ENCODE data around the gene SYNE2.

The SYNE2 gene

DNA sequence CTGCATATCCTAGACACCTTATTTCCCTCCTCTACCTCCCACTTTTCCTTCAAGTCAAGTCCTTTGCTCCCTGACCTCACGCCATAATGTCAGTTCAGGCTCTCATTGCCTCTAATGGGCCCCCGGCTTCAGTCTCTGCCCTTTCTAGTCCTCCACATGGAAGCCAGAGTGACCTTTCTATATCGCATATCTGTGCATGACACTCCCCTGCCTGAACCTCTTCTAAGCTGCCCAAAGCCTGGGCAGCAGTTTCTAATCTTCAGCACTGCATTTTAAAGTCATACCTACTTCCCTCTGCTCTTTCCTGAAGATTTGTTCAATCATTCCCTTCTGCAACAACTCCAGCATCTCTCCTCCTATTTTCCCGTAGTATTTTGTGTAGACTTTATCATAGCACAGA lies 395.9 kb downstream of the SYNE2 start:
- DNase-seq (ENCODE audit: low read depth in 2 of 2), result no peak

DNA sequence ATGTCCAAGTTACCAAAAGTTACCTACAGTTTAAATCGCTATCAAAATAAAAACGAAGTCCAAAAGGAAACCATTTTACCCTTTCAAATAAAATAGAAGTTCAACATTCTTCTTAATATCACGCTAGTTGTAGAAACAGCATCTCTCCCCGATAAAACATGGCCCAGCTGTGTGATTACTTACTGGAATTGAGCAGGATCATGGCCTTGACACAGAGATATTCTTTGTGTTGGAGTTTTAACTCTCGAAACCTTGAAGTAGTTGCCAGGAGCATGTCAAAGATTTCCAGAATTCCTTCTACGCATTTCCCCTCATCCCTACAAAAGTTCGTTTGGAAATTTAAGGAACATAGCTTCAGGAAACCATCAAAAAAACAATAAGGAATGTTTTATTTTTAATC lies 396.6 kb downstream of the SYNE2 start:
- no peak for DNase-seq (ENCODE audit: low read depth in 2 of 2)

DNA sequence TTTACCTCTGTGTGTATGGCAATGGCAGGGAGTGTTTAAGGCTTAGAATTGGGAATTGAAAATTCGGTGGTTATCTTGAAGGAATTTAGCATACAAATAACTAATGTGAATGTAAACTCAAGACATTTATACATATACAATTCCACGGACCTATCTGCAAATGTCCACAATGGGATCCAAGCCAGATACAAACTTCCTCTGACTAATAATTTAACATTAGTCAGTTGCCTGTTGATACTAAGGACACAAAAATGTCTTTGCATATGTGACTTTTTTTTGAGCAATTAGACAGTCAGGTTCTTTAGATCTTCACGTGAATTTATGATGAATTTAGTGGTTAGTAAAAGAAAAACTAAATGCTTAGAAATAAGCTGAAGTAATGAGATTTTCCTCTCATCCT lies 400.9 kb downstream of the SYNE2 start:
- DNase-seq (ENCODE audit: low read depth in 2 of 2), result no peak

DNA sequence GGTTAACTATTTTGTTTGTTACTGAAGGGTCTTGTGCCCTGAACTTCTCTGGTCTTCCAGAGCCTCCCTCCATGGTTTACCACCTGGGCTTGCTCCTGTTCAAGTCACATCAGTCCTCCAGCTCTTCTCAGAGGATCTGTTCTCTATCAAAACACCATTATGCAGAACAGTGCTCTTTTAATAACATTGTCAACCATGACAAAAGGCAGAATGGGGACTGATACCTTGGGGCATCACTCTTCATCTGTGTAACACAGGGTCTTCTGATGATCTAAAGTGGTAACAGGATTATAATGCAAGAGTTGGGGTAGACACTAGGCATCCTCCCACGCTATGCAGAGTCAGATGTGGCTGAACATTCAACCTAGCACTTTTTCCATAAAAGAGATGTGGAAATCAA lies 403.0 kb downstream of the SYNE2 start:
- DNase-seq (ENCODE audit: low read depth in 2 of 2), result no peak

DNA sequence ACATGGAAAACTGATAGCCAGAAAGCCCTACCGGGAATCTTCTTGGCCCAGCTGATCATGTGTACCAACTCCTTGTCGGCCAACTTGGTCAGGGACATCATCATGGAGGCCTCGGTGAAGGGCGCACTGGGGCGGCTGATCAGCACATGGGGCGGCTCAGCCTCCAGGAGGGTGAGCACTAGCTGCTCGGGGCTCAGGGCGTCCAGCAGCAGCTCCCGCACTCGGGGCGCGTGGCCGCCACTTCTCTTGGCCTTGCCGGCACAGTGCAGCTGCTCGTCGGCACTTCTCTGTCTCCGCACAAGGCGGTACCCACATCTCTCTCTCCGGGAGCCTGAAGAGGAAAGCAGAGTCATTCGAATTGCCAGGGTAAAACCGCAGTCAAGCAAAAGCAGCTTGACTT lies 407.6 kb downstream of the SYNE2 start:
- DNase-seq (ENCODE audit: low read depth in 2 of 2), result no peak

DNA sequence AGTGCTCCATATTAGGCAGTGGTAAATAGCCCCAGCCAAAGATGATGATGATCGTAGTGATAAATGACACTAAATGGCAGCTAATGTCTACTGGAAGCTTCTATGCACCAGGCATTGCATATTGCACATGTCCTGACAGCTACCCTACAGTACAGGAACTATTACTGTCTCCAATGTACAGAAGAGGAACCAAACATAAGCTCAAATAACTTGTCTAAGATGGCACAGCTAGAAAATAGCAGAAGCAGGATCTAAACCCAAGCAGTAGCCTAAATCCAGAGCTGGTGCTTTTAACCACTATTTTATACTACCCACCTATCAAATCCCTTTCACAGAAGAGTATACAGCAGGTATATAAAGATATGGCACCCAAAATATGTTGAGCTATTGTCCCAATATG lies 412.4 kb downstream of the SYNE2 start:
- no peak for DNase-seq (ENCODE audit: low read depth in 2 of 2)

DNA sequence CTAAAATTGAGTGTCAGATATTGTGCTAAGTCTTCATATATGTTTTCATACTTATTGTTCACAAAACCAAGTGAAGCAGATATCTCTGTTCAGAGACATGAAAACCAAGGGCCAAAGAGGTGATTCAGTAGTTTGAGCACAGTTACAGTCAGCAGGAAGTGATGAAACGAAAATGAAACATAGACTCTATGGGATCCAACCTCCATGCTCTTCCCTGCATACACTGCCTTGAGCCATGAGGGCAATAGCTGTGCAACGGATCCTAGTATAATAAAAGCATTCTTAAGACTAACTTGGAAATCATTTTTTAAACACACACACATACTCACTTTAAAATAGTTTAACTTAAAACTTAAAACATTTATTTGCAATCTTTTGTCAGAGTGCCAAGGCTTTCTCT lies 413.4 kb downstream of the SYNE2 start:
- no peak for DNase-seq (ENCODE audit: low read depth in 2 of 2)

DNA sequence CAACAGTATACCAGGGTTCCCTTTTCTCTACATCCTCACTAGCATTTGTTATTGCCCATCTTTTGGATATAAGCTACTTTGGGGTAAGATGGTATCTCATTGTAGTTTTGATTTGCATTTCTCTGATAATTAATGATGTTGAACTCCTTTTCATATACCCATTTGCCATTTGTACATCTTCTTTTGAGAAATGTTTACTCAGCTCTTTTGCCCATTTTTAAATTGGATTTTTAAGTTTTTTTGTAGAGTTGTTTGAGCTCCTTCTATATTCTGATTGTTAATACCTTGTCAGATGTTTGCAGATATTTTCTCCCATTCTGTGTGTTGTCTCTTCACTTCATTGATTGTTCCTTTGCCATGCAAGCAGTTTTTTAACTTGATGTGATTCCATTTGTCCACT lies 419.2 kb downstream of the SYNE2 start:
- no peak for DNase-seq (ENCODE audit: low read depth in 2 of 2)

Data from stimulated activated CD8-positive, alpha-beta memory T cell treated with anti-CD3 and anti-CD28 coated beads, Interleukin-7, amount 100 ng/mL, for 4 hours (primary cell).